ENCODE measurements around the gene TNFRSF8.
A peak's percentile ranks its signal among the peaks of the same experiment; 100 is the strongest.
"Not testable (repeated sequence)": the region's sequence is repeated elsewhere in the genome, so short reads cannot be mapped to it uniquely, and the experiment has no call there.

TNFRSF8 gene

DNA sequence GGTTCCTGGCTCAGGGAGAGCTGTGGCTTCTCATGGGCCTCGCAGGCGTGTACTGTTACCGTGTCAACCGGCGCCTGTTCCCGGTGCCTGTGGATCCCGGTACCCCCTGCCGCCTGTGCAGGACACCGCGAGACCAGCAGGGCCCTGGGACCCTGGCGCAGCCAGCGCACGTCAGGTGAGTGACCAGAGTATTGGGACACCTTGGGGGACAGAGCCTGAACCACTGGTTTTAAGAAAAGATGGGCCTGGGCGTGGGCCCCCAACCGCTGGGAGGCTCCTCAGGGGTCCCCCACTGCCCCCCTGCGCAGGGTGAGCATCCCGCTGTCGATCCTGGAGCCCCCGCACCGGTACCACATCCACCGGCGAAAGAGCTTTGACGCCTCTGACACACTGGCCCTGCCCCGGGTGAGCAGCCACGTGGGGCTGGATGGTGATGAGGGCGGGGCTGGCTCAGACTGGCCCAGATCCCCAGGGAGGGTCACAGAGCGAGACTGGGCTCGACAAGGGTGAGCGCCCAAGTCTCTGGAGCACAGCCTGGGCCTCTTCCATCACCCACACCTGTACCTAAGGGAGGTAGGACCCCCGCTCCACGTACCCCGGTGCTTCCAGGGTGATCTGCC, 33.3 kb upstream of the TNFRSF8 start:
- Mint-ChIP-seq H3K36me3 (ENCODE audit: low read depth) (peaks cover 32% of the 10 kb centered on the region), H3K27ac (no peak overlapping the region), H3K9me3 (no peaks in the 10 kb centered on the region), H3K27me3 (ENCODE audit: low read depth, poor library complexity) (peaks cover 5% of the 10 kb centered on the region), H3K4me1 (peaks cover 5% of the 10 kb centered on the region), H3K4me3 (no peak overlapping the region)
- DNase-seq = no peak
- TF ChIP-seq, protein P1, sequence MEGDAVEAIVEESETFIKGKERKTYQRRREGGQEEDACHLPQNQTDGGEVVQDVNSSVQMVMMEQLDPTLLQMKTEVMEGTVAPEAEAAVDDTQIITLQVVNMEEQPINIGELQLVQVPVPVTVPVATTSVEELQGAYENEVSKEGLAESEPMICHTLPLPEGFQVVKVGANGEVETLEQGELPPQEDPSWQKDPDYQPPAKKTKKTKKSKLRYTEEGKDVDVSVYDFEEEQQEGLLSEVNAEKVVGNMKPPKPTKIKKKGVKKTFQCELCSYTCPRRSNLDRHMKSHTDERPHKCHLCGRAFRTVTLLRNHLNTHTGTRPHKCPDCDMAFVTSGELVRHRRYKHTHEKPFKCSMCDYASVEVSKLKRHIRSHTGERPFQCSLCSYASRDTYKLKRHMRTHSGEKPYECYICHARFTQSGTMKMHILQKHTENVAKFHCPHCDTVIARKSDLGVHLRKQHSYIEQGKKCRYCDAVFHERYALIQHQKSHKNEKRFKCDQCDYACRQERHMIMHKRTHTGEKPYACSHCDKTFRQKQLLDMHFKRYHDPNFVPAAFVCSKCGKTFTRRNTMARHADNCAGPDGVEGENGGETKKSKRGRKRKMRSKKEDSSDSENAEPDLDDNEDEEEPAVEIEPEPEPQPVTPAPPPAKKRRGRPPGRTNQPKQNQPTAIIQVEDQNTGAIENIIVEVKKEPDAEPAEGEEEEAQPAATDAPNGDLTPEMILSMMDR (IDR thresholded peaks at IDR 0.05) = no peak

DNA sequence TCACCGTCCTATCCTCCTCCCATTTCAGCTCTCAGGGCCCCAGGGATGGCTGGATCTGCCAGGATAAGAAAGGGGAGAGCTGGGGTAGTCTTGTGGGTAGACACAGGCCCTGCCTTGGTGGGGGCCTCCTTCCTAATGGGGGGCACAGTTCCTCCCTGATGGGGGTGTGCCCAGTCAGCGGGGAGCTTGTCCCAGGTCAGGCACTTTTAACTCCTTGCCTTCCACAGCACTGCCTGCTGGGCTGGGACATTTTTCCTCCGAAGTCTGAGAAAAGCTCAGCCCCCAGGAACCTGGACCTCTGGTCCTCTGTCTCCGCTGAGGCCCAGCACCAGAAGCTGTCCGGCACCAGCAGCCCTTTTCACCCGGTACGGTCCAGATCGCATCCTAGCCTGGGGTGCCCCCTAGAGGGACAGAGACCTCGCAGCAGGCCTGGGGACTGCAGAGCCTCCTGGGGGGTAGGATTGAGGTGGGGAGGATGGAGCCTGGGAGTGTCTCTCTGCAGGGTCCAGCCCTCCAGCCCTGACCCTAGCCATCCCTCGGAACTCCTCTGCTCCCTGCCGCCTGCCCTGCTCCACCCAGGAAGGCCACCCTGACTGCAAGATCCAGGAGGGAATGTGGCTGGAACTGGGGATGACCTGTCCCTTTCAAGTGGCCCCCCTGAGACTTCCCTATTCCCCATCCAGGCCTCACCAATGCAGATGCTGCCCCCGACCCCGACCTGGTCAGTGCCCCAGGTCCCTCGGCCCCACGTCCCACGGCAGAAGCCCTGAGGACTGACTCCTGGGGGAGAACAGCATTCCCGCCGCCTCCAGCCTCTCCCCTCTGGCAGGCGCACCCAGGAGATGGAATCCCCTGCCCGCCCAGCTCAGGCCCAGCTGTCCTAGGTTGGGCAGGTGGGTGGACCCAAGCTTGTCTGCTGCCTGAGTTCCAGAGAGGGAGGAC, 31.8 kb upstream of the TNFRSF8 start:
- Mint-ChIP-seq H3K4me1 (peaks cover 13% of the 10 kb centered on the region), H3K27me3 (ENCODE audit: low read depth, poor library complexity) (peaks cover 3% of the 10 kb centered on the region), H3K4me3 (no peak overlapping the region), H3K36me3 (ENCODE audit: low read depth) (peaks cover 20% of the 10 kb centered on the region), H3K9me3 (no peaks in the 10 kb centered on the region), H3K27ac (no peak overlapping the region)
- TF ChIP-seq, protein P1 (IDR thresholded peaks at IDR 0.05) = peak; percentile 37
- DNase-seq = peak; percentile 42

DNA sequence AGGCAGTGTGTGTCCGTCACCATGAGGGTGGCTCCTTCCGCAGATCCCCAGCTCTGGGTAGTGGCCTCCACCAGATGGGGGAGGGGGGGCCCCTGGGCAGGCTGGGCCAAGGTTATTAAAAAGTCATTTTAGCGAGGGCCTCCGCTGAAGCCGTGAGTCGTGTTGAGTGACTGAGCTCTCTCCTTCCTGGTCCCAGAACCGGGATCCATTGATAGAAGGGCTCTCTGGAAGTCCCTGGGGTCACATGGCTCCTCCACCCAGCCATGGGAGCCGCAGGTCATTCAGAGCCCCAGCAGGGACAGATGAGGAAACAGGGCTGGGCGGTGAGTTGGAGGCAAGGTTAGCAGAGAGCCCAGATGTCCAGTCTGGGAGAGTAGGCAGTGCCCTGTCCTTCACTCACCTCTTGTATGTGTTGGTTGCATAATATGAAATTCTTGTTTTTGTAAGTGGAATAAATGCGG, 30.9 kb upstream of the TNFRSF8 start:
- Mint-ChIP-seq H3K36me3 (ENCODE audit: low read depth) (peaks cover 11% of the 10 kb centered on the region), H3K9me3 (no peaks in the 10 kb centered on the region), H3K4me3 (no peak overlapping the region), H3K27me3 (ENCODE audit: low read depth, poor library complexity) (no peaks in the 10 kb centered on the region), H3K4me1 (peaks cover 13% of the 10 kb centered on the region), H3K27ac (no peak overlapping the region)
- TF ChIP-seq, protein P1 (IDR thresholded peaks at IDR 0.05) = no peak
- DNase-seq = no peak

DNA sequence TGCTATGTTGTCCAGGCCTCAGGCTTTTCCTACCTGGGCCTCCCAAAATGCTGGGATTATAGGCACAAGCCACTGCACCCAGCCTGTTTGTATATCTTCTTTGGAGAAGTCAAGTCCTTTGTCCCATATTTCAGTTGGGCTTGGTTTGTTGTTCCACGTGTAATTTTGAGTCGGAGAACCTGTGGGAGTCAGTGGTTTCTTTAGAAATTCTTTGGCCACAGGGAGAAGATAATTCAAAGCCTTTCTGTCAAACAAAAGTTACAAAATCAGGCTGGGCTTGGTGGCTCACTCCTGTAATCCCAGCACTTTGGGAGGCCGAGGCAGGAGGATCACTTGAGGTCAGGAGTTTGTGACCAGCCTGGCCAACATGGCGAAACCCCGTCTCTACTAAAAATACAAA, 29.7 kb upstream of the TNFRSF8 start:
- H3K36me3 Mint-ChIP-seq (ENCODE audit: low read depth); H3K9me3 Mint-ChIP-seq; H3K27me3 Mint-ChIP-seq (ENCODE audit: low read depth, poor library complexity); DNase-seq; H3K4me3 Mint-ChIP-seq: not testable (repeated sequence)
- peaks cover 22% of the 10 kb centered on the region for H3K4me1 Mint-ChIP-seq
- peak overlapping the region; percentile 45 for H3K27ac Mint-ChIP-seq

DNA sequence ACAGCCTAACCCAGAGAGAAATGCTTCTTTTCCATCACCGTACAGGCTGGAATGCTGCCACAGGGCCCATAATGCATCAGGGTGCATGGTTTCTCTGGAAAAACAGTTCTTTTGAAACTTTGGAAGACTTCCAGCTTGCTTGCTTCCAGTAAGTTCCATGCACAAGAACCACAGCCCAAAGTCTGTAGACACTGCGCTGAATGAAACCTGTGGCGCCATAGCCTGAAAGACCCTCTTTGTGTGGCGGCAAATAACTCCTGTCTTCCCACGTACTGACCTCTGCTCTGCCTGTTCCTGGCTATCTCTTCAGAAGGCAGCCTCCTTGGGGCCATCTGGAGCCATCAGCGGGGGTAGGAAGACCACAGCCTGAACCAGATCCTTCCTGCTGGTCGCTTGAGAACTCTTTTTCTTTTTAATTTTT, 28.7 kb upstream of the TNFRSF8 start:
- no peaks in the 10 kb centered on the region for H3K36me3 Mint-ChIP-seq (ENCODE audit: low read depth)
- no peaks in the 10 kb centered on the region for H3K27me3 Mint-ChIP-seq (ENCODE audit: low read depth, poor library complexity)
- H3K27ac Mint-ChIP-seq = peak overlapping the region; percentile 80
- peaks cover 29% of the 10 kb centered on the region for H3K4me1 Mint-ChIP-seq
- no peak overlapping the region for H3K4me3 Mint-ChIP-seq
- no peaks in the 10 kb centered on the region for H3K9me3 Mint-ChIP-seq
- TF ChIP-seq, protein P1 (IDR thresholded peaks at IDR 0.05) = no peak
- no peak for DNase-seq

DNA sequence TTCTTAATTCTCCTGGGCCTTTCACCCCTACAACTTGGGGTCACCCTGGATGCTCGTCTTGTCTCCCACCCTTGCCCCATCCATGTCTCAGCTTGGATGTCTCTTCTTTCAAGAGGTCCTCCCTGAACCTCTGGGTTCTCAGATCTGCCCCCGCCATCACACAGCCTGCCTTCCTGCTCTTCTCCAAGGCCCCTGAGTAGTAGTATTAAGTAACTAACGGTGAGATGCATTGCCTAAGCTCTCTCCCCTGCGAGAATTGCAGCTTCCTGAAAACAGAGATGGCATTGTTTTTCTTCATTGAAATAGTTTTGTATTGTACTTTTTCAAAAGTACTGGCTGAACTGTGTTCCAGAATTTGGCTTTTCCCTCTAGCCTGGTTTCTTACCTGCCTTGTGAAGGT, 27.8 kb upstream of the TNFRSF8 start:
- DNase-seq = no peak
- Mint-ChIP-seq H3K27me3 (ENCODE audit: low read depth, poor library complexity) (no peaks in the 10 kb centered on the region), H3K36me3 (ENCODE audit: low read depth) (no peaks in the 10 kb centered on the region), H3K4me3 (no peak overlapping the region), H3K9me3 (no peaks in the 10 kb centered on the region), H3K4me1 (peaks cover 29% of the 10 kb centered on the region), H3K27ac (peak overlapping the region; percentile 75)
- TF ChIP-seq, protein P1 (IDR thresholded peaks at IDR 0.05) = no peak
